Activated T-helper 2 cell treated with anti-CD3 and anti-CD28 coated beads, Interferon-gamma antibody, Interleukin-2, Interleukin-4, amounts not matched to agents 10 μg/mL and 5 μg/mL and 100 μg/mL, durations not matched to agents 14 hours and 24 hours and 36 hours (primary cell): Measurements from ENCODE around the gene TMEM175. TPM values are rescaled to one million over a fixed set of nuclear protein-coding genes. Genes with fewer than 3 reads are reported as not detected.
"Not testable (repeated sequence)": the region's sequence is repeated elsewhere in the genome, so short reads cannot be mapped to it uniquely, and the experiment has no call there.

Source experiments
- DNase-seq: peaks from one replicate; pipeline ENCODE4 v3.0.0; 2021; ENCODE audit warnings: low spot score
- H3K27ac Mint-ChIP-seq: one replicate; pipeline ENCODE4 v1.8.0; 2021; ENCODE audit warnings: mixed read lengths
- H3K27me3 Mint-ChIP-seq: one replicate; pipeline ENCODE4 v1.8.0; 2021; ENCODE audit warnings: low read depth, mixed read lengths
- H3K36me3 Mint-ChIP-seq: one replicate; pipeline ENCODE4 v1.8.0; 2021; ENCODE audit warnings: low read depth, mixed read lengths
- H3K4me1 Mint-ChIP-seq: one replicate; pipeline ENCODE4 v1.8.0; 2021; ENCODE audit warnings: low read depth, mixed read lengths
- H3K4me3 Mint-ChIP-seq: one replicate; pipeline ENCODE4 v1.8.0; 2021; ENCODE audit warnings: low read depth, mild to moderate bottlenecking, moderate library complexity, mixed read lengths
- H3K9me3 Mint-ChIP-seq: one replicate; pipeline ENCODE4 v1.8.0; 2021; ENCODE audit warnings: mixed read lengths
- intact Hi-C: fragments of 100-400 bp; cut with micrococcal nuclease; formaldehyde crosslinking; loops from one replicate; pipeline ENCODE4 v1.15.1; 2023
- total RNA-seq: library from RNA; stranded (reverse); gene quantifications from 2 replicates; pipeline ENCODE4 v1.2.3, GENCODE V29; 2022

Gene TMEM175
- total RNA-seq, 1 donor from 2014 or later = 11.8 TPM

GRCh38 chr4:995311-996026 is 63.2 kb downstream of the TMEM175 start:
- DNase-seq = no peak
- no peaks in the 10 kb centered on the region for H3K9me3 Mint-ChIP-seq
- peaks cover 24% of the 10 kb centered on the region for H3K27me3 Mint-ChIP-seq
- no peaks in the 10 kb centered on the region for H3K36me3 Mint-ChIP-seq
- intact Hi-C loops = no loop called here
- no peak overlapping the region for H3K27ac Mint-ChIP-seq
- no peaks in the 10 kb centered on the region for H3K4me1 Mint-ChIP-seq
- H3K4me3 Mint-ChIP-seq = no peak overlapping the region

- DNase-seq = no peak
- Mint-ChIP-seq H3K4me1 (no peaks in the 10 kb centered on the region), H3K27me3 (peaks cover 28% of the 10 kb centered on the region), H3K27ac (no peak overlapping the region), H3K9me3 (no peaks in the 10 kb centered on the region), H3K36me3 (no peaks in the 10 kb centered on the region), H3K4me3 (no peak overlapping the region)
- intact Hi-C loops = no loop called here
Observed at GRCh38 chr4:996030-996996, 64.1 kb downstream of the TMEM175 start.

- H3K4me3 Mint-ChIP-seq = no peak overlapping the region
Observed at GRCh38 chr4:996997-997374, 64.7 kb downstream of the TMEM175 start.

GRCh38 chr4:997375-998071 is 65.3 kb downstream of the TMEM175 start:
- H3K27ac Mint-ChIP-seq = no peak overlapping the region
- H3K36me3 Mint-ChIP-seq = no peaks in the 10 kb centered on the region
- H3K4me1 Mint-ChIP-seq = no peaks in the 10 kb centered on the region
- intact Hi-C loops = no loop called here
- peaks cover 32% of the 10 kb centered on the region for H3K27me3 Mint-ChIP-seq
- no peaks in the 10 kb centered on the region for H3K9me3 Mint-ChIP-seq
- no peak overlapping the region for H3K4me3 Mint-ChIP-seq
- no peak for DNase-seq

More at GRCh38 chr4:996997-997374, 64.7 kb downstream of the TMEM175 start:
- DNase-seq = no peak
- no peaks in the 10 kb centered on the region for H3K9me3 Mint-ChIP-seq
- no peaks in the 10 kb centered on the region for H3K4me1 Mint-ChIP-seq
- intact Hi-C loops = no loop called here
- no peak overlapping the region for H3K27ac Mint-ChIP-seq
- H3K27me3 Mint-ChIP-seq = peaks cover 30% of the 10 kb centered on the region
- no peaks in the 10 kb centered on the region for H3K36me3 Mint-ChIP-seq

- Mint-ChIP-seq H3K36me3 (no peaks in the 10 kb centered on the region), H3K27me3 (peaks cover 32% of the 10 kb centered on the region), H3K4me1 (no peaks in the 10 kb centered on the region), H3K27ac (no peak overlapping the region), H3K4me3 (no peak overlapping the region), H3K9me3 (no peaks in the 10 kb centered on the region)
- intact Hi-C loops = no loop called here
- DNase-seq = no peak
Observed at GRCh38 chr4:998096-998691, 65.9 kb downstream of the TMEM175 start.

GRCh38 chr4:999240-999863 is 67.1 kb downstream of the TMEM175 start:
- H3K4me1 Mint-ChIP-seq, DNase-seq, H3K4me3 Mint-ChIP-seq, intact Hi-C loops, H3K36me3 Mint-ChIP-seq, H3K9me3 Mint-ChIP-seq, H3K27ac Mint-ChIP-seq: not testable (repeated sequence)
- H3K27me3 Mint-ChIP-seq = peaks cover 35% of the 10 kb centered on the region

GRCh38 chr4:999882-1000425 is 67.7 kb downstream of the TMEM175 start:
- no peaks in the 10 kb centered on the region for H3K9me3 Mint-ChIP-seq
- no peak overlapping the region for H3K4me3 Mint-ChIP-seq
- H3K4me1 Mint-ChIP-seq = no peaks in the 10 kb centered on the region
- peaks cover 40% of the 10 kb centered on the region for H3K27me3 Mint-ChIP-seq
- intact Hi-C loops = no loop called here
- no peak for DNase-seq
- no peak overlapping the region for H3K27ac Mint-ChIP-seq
- H3K36me3 Mint-ChIP-seq = no peaks in the 10 kb centered on the region

GRCh38 chr4:1000686-1001260 is 68.5 kb downstream of the TMEM175 start:
- H3K4me3 Mint-ChIP-seq = no peak overlapping the region
- H3K4me1 Mint-ChIP-seq = no peaks in the 10 kb centered on the region
- intact Hi-C loops = no loop called here
- DNase-seq = no peak
- no peaks in the 10 kb centered on the region for H3K36me3 Mint-ChIP-seq
- H3K27ac Mint-ChIP-seq = no peak overlapping the region
- H3K9me3 Mint-ChIP-seq = no peaks in the 10 kb centered on the region
- H3K27me3 Mint-ChIP-seq = peaks cover 40% of the 10 kb centered on the region

- no peak overlapping the region for H3K4me3 Mint-ChIP-seq
- H3K36me3 Mint-ChIP-seq = no peaks in the 10 kb centered on the region
- no peak overlapping the region for H3K27ac Mint-ChIP-seq
- peaks cover 39% of the 10 kb centered on the region for H3K27me3 Mint-ChIP-seq
- H3K9me3 Mint-ChIP-seq = no peaks in the 10 kb centered on the region
- no peaks in the 10 kb centered on the region for H3K4me1 Mint-ChIP-seq
- intact Hi-C loops = no loop called here
- no peak for DNase-seq
Observed at GRCh38 chr4:1001561-1002130, 69.4 kb downstream of the TMEM175 start.

GRCh38 chr4:1002131-1002630 is 69.9 kb downstream of the TMEM175 start:
- no peak overlapping the region for H3K27ac Mint-ChIP-seq
- H3K9me3 Mint-ChIP-seq = peaks cover 4% of the 10 kb centered on the region
- DNase-seq = no peak
- H3K4me1 Mint-ChIP-seq = no peaks in the 10 kb centered on the region
- H3K27me3 Mint-ChIP-seq = peaks cover 41% of the 10 kb centered on the region
- H3K4me3 Mint-ChIP-seq = no peak overlapping the region
- intact Hi-C loops = no loop called here
- H3K36me3 Mint-ChIP-seq = no peaks in the 10 kb centered on the region

- Mint-ChIP-seq H3K27me3 (peaks cover 44% of the 10 kb centered on the region), H3K4me3 (no peak overlapping the region), H3K9me3 (peaks cover 4% of the 10 kb centered on the region), H3K36me3 (no peaks in the 10 kb centered on the region), H3K4me1 (no peaks in the 10 kb centered on the region), H3K27ac (no peak overlapping the region)
- DNase-seq = no peak
- intact Hi-C loops = no loop called here
Observed at GRCh38 chr4:1002631-1003251, 70.5 kb downstream of the TMEM175 start.
